Measurements from ENCODE around the gene SMARCA2.

Gene SMARCA2

GRCh38 chr9:2214707-2215106, 199.6 kb downstream of the SMARCA2 start:
- DNase-seq (ENCODE audit: low spot score) = no peak

DNA sequence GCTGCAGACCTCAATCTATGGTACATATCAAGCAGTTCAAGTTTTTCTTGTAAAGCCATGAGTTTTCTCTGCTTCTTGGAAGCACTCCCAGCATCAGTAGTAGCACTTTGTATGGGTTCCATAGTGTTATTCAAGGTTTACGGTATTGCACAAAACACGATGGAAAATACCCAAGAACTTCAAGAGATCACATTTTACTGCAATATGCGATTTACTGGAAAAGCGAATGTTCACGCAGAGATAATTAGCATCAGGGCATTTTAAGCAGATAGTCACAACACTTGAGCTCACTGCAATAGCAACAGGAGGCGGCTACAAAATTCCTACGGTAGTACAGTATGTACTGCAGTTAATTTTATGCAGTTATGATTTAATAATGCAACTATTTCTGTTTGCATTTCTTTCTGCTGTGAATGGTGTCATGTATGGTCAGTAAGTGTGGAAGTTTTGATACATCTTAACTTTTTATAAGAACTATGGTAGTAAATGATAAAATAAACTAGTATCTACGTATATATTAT, 200.8 kb downstream of the SMARCA2 start:
- DNase-seq (ENCODE audit: low spot score) = no peak

DNA sequence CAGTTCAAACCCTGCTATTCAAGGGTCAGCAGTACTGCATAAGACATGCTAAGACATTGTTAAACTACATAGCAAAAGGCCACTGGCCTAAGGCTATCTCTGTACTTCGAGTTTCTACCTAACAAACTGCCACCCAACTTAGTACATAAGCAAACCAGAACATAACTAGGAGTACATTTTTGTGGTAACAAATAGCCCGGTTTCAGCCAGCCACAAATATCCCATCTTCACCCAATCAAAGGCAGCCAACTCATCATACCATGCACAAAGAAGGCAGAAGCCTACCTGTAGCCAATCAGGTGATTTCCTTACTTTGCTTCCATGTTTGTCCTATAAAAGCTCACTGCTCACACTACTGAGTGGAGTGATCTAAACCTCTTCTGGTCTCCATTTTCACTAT, 201.4 kb downstream of the SMARCA2 start:
- DNase-seq (ENCODE audit: low spot score) = no peak

- DNase-seq (ENCODE audit: low spot score) = no peak
These were observed 202.4 kb downstream of the SMARCA2 start for GRCh38 chr9:2217540-2217939.

GRCh38 chr9:2220036-2220435, 204.9 kb downstream of the SMARCA2 start:
- no peak for DNase-seq (ENCODE audit: low spot score)

DNA sequence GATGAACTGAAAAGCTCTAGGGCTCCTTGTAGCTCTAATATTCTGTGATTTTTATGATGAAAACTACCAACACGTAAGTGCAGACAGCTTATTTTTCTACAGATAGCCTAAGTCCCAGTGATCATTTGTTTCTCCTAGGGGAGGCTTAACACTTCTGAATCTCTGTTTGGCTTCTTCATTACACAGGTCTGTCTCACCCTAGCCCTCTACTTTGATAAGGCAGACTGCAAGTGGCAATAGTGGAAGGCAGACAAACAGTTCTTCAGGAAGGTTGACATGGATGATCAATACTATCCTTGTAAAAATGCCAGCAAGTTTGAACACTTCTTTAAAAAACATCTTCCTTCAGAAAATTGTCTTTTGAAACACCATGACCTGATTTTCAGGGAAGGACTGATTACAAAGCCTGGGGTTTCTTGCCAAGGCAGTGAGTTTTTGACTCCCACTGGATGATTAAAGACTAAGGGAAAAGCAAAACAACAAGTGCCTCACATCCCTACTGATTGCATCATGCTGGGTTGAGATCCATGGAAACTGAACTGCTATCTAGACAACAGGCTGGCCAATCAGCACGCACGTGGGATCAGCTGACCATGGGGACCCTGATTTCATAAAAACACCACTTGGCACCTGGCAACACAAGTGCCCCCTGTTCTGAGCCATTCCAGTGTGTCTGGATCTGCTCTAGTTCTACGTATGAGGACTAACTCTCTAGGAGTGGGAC, 212.2 kb downstream of the SMARCA2 start:
- no peak for DNase-seq (ENCODE audit: low spot score)

GRCh38 chr9:2228132-2228531, 213.0 kb downstream of the SMARCA2 start:
- no peak for DNase-seq (ENCODE audit: low spot score)

DNA sequence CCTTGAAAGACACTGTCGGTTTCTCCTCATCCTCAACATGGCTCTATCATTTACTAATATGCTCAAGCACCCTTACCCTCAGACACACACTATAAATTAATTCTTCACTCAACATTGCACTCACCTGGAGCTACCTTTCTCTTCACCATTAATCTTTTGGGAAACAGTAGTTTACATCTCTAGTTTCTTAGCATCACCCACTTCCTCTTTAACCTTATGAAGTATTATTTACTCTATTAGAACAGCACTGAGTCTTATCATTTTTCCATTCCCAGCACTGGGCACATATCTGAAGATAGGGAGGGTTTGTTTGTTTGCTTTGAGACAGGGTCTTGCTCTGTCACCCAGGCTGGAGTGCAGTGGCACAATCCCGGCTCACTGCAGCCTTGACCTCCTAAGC, 213.5 kb downstream of the SMARCA2 start:
- no peak for DNase-seq (ENCODE audit: low spot score)

DNA sequence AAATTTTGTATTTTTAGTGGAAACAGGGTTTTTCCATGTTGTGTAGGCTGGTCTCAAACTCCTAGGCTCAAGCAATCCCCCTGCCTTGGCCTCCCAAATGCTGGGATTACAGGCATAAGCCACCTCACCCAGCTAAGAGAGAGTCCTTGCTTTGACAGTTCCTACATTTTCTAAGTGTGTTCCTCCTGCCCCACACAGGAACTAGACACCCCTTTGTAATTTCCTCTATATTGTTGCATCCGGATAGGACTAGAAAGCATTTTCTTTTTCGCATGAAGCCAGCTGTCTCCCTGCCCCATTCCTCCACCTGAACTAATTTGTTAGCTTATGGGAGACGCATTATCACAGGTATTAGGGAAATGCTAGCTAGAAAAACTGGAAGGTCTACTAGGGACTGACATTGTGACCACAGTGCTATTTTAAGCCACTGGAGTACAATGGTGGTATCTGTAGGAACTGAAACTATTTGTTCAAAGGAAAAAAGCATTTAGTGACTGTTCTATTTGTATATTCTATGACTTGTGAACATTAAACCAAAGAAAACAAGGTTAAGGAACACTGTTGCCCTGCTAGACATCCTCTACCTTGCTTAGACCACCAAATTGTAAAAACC, 214.1 kb downstream of the SMARCA2 start:
- DNase-seq (ENCODE audit: low spot score) = no peak

DNA sequence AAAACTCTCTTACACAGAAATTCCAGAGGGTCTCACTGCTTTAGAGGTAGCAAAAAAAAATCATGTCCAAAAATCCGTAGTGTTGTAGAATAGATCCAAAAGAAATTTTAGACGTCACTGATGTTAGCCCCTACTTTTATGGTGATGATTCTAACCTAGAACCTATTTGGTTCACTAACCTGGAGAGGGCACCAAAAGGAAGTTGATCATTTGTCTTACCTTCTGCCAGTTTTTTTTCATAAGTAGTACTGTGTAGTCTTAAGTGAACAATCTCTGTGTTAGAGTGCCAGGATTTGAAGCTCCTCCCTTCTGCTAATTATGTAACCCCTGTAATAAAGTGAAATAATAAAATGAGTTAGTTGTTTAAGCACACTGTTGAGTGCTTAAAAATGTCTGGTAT, 215.2 kb downstream of the SMARCA2 start:
- no peak for DNase-seq (ENCODE audit: low spot score)

DNA sequence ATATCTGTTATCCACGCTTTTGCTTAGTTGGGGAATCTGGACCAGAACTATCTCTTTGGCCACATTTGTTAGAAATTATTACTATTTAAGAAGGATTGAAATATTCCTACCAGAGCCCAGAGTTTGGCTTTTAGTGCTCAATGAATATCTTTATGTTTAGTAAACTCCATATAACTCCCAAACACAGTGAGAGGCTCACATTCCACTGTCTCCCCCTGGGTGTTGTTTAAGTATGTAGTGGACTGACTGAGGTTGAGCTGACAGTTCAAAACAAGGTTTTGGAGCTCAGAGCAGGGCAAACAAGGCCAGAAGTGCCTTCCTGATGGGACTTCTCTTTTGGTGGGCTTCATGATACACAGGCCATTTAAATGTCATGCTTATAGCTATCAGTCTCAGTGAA, 216.0 kb downstream of the SMARCA2 start:
- no peak for DNase-seq (ENCODE audit: low spot score)

- DNase-seq (ENCODE audit: low spot score) = no peak
These were observed 216.7 kb downstream of the SMARCA2 start for GRCh38 chr9:2231829-2232228.

- DNase-seq (ENCODE audit: low spot score) = no peak
These were observed 218.1 kb downstream of the SMARCA2 start for GRCh38 chr9:2233274-2233673.

DNA sequence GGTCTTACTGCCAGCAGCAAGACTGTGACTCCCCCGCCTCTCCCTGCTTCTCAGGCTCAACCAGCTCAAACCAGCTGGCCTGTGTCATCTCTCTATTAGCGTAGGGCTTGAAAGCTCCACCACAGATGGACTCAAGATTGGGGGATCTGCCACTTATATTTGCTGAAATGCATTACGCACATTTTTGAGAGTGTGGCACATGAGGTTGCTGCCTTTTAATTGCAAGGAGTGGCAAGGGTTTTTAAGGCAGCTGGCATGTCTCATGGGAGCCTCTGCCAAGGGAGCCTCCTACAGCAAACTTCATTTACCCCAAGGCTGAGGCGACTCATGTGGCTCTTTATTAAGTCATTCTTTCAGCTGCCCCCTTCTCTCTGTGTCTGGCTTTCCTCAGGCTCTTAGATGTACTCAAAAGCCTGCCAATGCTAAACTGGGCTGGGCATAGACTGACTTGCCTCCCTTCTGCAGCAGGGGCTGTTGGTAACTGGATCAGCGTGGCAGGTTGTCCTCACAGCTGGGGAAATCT, 219.3 kb downstream of the SMARCA2 start:
- no peak for DNase-seq (ENCODE audit: low spot score)

GRCh38 chr9:2235623-2236022, 220.5 kb downstream of the SMARCA2 start:
- no peak for DNase-seq (ENCODE audit: low spot score)

DNA sequence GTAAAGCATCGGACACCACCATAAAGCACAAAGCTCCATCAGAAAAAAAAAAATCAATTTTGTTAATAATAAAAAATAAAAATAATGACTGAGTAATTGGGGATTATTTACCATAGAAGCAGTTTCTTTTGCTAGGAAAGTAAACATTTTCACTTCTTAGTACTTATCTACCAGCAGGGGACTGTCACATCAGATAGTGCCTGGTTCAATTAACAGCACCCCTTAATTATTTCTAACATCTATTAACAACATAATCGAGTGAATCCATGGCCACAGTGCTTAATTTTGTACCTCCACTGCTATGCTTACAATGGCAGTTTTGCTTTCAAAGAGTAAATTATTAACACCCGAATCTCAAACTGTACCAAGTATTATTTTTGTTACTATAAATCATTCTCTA, 221.7 kb downstream of the SMARCA2 start:
- DNase-seq (ENCODE audit: low spot score) = no peak

DNA sequence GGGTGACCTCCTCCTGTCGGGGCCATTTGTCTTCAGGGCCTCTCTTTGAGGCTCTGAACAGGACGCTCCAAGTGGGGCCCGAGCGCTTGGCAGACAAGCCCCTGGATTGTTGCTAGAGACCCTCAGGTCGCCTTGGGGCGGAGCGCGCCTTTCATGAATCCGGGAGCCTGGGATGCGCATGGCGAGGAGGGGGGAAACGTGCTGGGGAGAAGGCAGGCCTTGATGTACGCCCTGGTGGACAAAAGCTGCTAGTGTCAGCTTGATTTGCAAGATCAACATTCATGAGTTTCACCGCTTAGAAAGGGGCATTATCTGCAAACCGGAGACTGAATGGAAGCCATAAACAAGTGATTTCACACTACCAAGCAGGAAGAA, 226.3 kb downstream of the SMARCA2 start:
- DNase-seq (ENCODE audit: low spot score) = peak; percentile 68

GRCh38 chr9:2241836-2242741, 226.9 kb downstream of the SMARCA2 start:
- DNase-seq (ENCODE audit: low spot score) = peak; percentile 90

DNA sequence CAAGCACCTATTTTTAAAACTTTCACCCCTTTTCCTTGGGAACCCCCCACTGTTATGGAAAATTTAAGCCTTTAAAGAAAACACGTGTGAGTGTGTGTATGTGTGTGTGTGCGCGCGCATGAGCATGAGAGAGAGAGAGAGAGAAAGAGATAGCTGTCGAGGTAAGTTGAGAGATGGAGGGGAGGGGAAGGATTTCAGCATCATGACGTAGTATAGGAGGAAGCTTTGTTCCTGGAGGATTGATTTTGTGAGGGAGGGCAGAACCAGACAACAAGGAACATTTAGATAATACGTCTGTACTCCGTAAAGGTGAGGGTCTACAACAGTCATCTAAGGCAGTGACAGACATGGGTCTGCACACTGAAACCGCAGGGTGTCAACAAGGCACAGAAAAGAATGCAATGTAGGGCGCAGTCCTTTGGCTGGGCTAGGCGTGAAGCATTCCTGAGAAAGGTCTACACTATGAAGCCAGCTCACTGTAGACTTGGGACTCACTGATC, 227.7 kb downstream of the SMARCA2 start:
- DNase-seq (ENCODE audit: low spot score) = peak; percentile 31

Data from putamen (tissue), 1 donor.